Hepatocyte (in vitro differentiated cells): ENCODE measurements around the gene DCAF17.

ENCODE experiments used
- CTCF ChIP-seq: fragments of 200-600 bp; sonication (generic); IDR thresholded peaks from 2 replicates; pipeline ENCODE4 v1.5.1; 2016; ENCODE audit warnings: antibody characterized with exemption, mild to moderate bottlenecking; ENCODE audit not compliant: poor library complexity
- EZH2 ChIP-seq: fragments of 200-600 bp; sonication (generic); IDR thresholded peaks from 2 replicates; pipeline ENCODE4 v1.6.1; 2016; ENCODE audit warnings: antibody characterized with exemption, mild to moderate bottlenecking, borderline replicate concordance

DNA sequence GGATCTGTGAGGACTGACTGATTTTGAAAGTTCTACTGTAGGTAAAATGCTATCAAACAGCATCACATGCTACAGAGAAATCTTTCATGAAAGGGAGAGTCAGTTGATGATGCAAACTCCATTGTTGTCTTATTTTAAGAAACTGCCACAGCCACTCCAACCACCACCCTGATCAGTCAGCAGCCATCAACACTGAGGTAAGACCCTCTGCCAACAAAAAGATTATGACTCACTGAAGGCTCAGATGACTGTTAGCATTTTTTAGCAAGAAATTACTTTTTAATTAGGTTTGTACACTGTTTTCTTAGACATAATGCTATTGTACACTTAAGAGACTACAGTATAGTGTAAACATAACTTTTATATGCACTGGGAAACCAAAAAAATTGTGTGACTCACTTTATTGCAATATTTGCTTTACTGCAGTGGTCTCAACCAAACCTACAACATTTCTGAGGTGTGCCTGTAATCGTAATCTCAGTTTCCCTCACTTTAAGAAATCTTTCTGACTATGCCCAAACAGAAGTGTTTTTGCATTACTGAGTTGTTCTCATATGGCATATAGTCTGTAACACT, 43.0 kb upstream of the DCAF17 start:
- TF ChIP-seq CTCF (no peak), EZH2 (no peak)
